MM.1S (cell line): Measurements from ENCODE around the gene AP5Z1.

ENCODE experiments used
- CTCF ChIP-seq: fragments of 300-600 bp; sonication (generic); IDR thresholded peaks from 2 replicates; pipeline ENCODE4 v1.5.1; 2016; ENCODE audit warnings: antibody characterized with exemption, low read length, mixed read lengths
- EZH2 ChIP-seq: fragments of 300-600 bp; sonication (generic); optimal IDR thresholded peaks from 2 replicates; pipeline ENCODE3; 2017; ENCODE audit warnings: low read depth, mild to moderate bottlenecking, antibody characterized with exemption, low read length, mixed read lengths
- EZH2phosphoT487 ChIP-seq: fragments of 300-600 bp; sonication (generic); IDR thresholded peaks from 2 replicates; pipeline ENCODE4 v1.6.1; 2018; ENCODE audit warnings: antibody characterized with exemption, low read length

- TF ChIP-seq CTCF (no peak), EZH2phosphoT487 (no peak), EZH2 (no peak)
Observed at GRCh38 chr7:4790516-4790991, 15.1 kb downstream of the AP5Z1 start.
